DMS 273 treated with DMSO at 0.1 percent for 48 hours (cell line): ENCODE data around the gene TIAL1.
"Not testable (repeated sequence)": the region's sequence is repeated elsewhere in the genome, so short reads cannot be mapped to it uniquely, and the experiment has no call there.

Experiments used
- DNase-seq: peaks from one replicate; lab custom pipeline; 2025; lab: John Stamatoyannopoulos, UW

Gene TIAL1

GRCh38 chr10:119549247-119549999 lies 47.3 kb downstream of the TIAL1 start:
- no peak for DNase-seq

- no peak for DNase-seq
Measured at GRCh38 chr10:119546009-119546408, 50.8 kb downstream of the TIAL1 start.

- no peak for DNase-seq
Measured at GRCh38 chr10:119545310-119545709, 51.5 kb downstream of the TIAL1 start.

GRCh38 chr10:119543814-119544642 lies 52.7 kb downstream of the TIAL1 start:
- DNase-seq, result no peak

- DNase-seq, result no peak
Measured at GRCh38 chr10:119542988-119543813, 53.6 kb downstream of the TIAL1 start.

- DNase-seq, result no peak
Measured at GRCh38 chr10:119542357-119542987, 54.3 kb downstream of the TIAL1 start, which contains the start of gene RGS10. RGS10 (minus strand) TSS chr10:119542719; CDS start chr10:119542638, 81 bp downstream.

GRCh38 chr10:119541459-119542356 lies 55.1 kb downstream of the TIAL1 start:
- no peak for DNase-seq

- DNase-seq, result no peak
Measured at GRCh38 chr10:119541046-119541445, 55.7 kb downstream of the TIAL1 start.

- no peak for DNase-seq
Measured at GRCh38 chr10:119540038-119540437, 56.7 kb downstream of the TIAL1 start.

GRCh38 chr10:119539359-119539825 lies 57.4 kb downstream of the TIAL1 start:
- DNase-seq, result no peak

- DNase-seq, result no peak
Measured at GRCh38 chr10:119538632-119539358, 58.0 kb downstream of the TIAL1 start.

- DNase-seq, result no peak
Measured at GRCh38 chr10:119537953-119538630, 58.7 kb downstream of the TIAL1 start.

- DNase-seq, result no peak
Measured at GRCh38 chr10:119536508-119537025, 60.2 kb downstream of the TIAL1 start.

GRCh38 chr10:119535837-119536507 lies 60.8 kb downstream of the TIAL1 start:
- DNase-seq, result no peak

GRCh38 chr10:119535305-119535704 lies 61.5 kb downstream of the TIAL1 start:
- DNase-seq, result no peak

GRCh38 chr10:119533473-119533872 lies 63.3 kb downstream of the TIAL1 start:
- DNase-seq, result no peak

- not testable (repeated sequence) for DNase-seq
Measured at GRCh38 chr10:119532791-119533190, 64.0 kb downstream of the TIAL1 start.

GRCh38 chr10:119532251-119532650 lies 64.5 kb downstream of the TIAL1 start:
- DNase-seq, result not testable (repeated sequence)
